Measurements from ENCODE around the gene SUPT3H.

Gene SUPT3H

DNA sequence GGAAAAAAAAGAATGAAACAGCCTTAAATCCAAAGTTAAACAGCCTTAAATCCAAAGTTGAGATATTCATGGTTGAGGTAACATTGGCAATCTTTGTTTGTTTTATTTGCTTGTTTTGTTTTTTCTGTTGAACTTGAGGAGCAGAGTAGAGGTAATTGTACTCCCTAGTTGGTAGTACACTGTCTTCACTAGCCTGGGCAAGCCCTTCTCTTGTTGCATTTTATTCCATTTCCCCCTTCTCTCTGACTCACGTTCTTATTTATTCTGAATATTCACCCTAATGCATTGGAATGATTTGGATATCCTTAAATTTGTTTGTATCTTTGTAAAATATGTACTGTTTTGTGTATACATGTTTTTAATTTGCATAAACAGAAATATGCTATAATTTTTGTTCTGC, 592.6 kb downstream of the SUPT3H start:
- DNase-seq (ENCODE audit: insufficient read length, low spot score) (no peak), FAIRE-seq (no peak)
- TF ChIP-seq, protein P1, sequence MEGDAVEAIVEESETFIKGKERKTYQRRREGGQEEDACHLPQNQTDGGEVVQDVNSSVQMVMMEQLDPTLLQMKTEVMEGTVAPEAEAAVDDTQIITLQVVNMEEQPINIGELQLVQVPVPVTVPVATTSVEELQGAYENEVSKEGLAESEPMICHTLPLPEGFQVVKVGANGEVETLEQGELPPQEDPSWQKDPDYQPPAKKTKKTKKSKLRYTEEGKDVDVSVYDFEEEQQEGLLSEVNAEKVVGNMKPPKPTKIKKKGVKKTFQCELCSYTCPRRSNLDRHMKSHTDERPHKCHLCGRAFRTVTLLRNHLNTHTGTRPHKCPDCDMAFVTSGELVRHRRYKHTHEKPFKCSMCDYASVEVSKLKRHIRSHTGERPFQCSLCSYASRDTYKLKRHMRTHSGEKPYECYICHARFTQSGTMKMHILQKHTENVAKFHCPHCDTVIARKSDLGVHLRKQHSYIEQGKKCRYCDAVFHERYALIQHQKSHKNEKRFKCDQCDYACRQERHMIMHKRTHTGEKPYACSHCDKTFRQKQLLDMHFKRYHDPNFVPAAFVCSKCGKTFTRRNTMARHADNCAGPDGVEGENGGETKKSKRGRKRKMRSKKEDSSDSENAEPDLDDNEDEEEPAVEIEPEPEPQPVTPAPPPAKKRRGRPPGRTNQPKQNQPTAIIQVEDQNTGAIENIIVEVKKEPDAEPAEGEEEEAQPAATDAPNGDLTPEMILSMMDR (IDR thresholded peaks at IDR 0.05; ENCODE audit: insufficient read depth, missing control alignments), result no peak

DNA sequence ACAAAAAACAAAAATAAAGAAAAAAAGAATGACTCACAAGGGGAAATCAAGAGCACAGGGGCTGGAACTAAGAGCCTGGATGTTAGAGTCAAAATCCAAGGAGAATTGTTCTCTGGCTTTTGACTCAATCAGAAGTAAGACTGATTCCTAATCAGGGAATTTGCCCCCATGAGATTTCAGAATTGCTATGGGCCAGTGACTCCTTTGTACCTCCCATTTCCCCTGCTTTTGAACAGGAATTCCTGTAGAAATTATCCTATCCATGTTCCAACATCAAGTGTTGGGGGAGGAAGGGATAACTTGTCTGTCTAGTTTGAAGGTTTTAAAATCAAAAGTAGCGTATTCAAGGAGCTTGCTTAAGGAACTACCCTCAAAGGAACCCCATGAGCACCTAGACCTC, 593.5 kb downstream of the SUPT3H start:
- TF ChIP-seq, protein P1 (IDR thresholded peaks at IDR 0.05; ENCODE audit: insufficient read depth, missing control alignments), result no peak
- no peak for DNase-seq (ENCODE audit: insufficient read length, low spot score)
- FAIRE-seq, result no peak

DNA sequence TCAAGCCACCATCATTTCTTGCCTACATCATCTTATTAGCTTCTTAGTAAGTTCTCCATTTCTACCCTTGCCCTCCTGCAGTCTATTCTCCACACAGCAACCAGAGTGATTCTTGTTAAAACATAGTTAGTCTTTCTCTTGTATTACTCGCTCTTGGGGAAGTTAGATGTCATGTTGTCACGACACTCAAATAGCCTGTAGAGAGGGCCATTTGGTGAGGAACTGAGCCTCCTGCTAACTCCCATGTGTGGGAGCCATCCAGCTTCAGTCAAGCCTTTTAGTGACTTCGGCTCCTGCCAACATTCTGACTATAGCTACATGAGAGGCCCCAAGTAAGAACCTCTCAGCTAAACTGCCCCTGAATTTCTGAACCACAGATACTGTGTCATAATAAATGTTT, 594.8 kb downstream of the SUPT3H start:
- DNase-seq (ENCODE audit: insufficient read length, low spot score), result no peak
- no peak for FAIRE-seq

DNA sequence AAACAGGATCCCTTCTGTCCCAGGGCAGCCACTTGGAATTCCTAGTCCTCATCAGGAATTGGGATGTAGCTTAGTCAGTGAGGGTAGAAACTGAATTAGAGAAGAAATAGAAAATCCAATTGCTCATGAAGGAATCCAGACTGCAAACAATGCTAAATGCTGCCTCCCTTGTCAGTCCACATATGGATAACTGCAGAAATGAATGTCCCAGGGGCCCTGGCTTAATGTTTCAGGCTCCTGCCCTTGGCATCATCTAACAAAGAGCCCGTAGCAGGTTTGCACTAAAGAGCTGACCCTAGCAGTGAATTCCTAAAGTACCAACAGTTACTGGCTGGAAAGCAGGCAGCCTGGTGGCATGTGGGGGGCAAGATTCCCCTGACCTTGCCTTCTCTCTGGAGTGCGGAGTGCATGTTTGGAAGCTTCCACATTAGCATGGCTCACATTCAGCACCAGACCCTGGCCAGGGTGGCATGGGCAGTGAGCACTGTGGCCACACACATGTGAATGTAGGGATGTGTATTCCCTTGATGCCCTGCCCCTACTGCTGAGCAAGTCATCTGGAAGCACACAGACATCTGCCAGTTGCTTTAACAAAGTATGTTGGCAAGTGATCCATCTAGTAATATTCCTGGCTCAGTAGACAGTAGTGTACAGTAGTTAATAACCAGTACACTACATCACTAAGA, 595.7 kb downstream of the SUPT3H start:
- DNase-seq (ENCODE audit: insufficient read length, low spot score) (no peak), FAIRE-seq (no peak)
- TF ChIP-seq, protein P1 (IDR thresholded peaks at IDR 0.05; ENCODE audit: insufficient read depth, missing control alignments), result no peak

More for the DNA sequence above, 594.8 kb downstream of the SUPT3H start:
- TF ChIP-seq, protein P1 (IDR thresholded peaks at IDR 0.05; ENCODE audit: insufficient read depth, missing control alignments), result no peak

DNA sequence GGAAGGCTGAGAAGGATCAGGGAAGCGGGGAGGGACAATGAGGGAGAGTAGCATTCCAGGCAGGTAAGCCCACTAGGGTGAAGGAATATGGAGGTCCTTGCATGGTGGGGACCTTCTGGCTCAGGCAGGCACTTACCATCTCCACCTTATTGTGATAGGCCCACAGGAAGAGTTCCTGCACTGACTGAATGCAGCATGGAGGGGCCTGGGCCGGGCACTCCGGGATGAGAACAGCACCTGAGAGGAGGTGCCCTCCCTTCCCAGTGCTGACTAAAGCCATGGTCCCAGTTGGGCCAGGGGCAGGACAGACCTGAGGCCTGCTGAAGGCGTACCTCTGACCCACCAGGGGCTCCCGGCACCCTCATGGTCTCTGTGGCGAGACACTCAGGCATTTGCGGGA, 597.6 kb downstream of the SUPT3H start:
- no peak for FAIRE-seq
- no peak for DNase-seq (ENCODE audit: insufficient read length, low spot score)
- TF ChIP-seq, protein P1 (IDR thresholded peaks at IDR 0.05; ENCODE audit: insufficient read depth, missing control alignments), result no peak

DNA sequence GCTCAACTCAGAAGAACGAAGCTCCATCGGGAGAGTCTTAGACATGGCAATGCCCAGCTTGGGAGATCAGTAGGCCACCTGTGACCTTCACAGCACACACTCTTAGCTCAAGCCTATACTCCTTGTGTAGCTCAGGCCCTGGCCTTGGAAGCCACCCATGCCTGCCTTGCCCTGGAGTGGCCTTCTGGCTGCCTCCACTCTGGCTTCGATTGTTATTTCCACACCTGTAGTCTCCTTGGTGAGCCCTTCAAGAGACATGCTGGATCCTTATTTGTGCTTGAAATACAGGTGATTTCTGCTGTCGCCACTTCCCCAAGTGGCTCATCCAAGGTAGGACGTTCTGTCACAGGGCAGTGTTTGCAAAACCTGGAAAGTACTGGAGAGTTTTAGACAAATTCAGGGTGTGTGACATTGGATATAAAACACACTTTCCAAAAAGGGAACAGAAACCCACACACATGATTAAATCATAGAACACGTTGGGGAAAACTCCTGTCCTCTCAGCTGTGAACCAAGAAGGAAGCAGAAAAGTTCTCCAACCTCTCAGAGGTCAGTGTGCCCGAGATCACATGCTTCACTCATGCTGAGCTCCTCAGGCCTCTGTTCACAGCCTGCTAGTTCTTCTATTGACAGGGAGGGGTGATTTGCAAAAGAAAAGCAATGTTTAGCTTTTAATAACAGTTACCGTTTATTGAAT, 598.5 kb downstream of the SUPT3H start:
- TF ChIP-seq, protein P1 (IDR thresholded peaks at IDR 0.05; ENCODE audit: insufficient read depth, missing control alignments), result no peak
- no peak for DNase-seq (ENCODE audit: insufficient read length, low spot score)
- no peak for FAIRE-seq
